ENCODE results near the gene MGA. TPM values are rescaled to one million over a fixed set of nuclear protein-coding genes. Genes with fewer than 3 reads are reported as not detected.

MGA gene
- total RNA-seq, 1 experiment from 2014 or later = 35.9 TPM

GRCh38 chr15:41660235-41661077 is at the start of gene MGA (continued):
- TF ChIP-seq, protein P1, sequence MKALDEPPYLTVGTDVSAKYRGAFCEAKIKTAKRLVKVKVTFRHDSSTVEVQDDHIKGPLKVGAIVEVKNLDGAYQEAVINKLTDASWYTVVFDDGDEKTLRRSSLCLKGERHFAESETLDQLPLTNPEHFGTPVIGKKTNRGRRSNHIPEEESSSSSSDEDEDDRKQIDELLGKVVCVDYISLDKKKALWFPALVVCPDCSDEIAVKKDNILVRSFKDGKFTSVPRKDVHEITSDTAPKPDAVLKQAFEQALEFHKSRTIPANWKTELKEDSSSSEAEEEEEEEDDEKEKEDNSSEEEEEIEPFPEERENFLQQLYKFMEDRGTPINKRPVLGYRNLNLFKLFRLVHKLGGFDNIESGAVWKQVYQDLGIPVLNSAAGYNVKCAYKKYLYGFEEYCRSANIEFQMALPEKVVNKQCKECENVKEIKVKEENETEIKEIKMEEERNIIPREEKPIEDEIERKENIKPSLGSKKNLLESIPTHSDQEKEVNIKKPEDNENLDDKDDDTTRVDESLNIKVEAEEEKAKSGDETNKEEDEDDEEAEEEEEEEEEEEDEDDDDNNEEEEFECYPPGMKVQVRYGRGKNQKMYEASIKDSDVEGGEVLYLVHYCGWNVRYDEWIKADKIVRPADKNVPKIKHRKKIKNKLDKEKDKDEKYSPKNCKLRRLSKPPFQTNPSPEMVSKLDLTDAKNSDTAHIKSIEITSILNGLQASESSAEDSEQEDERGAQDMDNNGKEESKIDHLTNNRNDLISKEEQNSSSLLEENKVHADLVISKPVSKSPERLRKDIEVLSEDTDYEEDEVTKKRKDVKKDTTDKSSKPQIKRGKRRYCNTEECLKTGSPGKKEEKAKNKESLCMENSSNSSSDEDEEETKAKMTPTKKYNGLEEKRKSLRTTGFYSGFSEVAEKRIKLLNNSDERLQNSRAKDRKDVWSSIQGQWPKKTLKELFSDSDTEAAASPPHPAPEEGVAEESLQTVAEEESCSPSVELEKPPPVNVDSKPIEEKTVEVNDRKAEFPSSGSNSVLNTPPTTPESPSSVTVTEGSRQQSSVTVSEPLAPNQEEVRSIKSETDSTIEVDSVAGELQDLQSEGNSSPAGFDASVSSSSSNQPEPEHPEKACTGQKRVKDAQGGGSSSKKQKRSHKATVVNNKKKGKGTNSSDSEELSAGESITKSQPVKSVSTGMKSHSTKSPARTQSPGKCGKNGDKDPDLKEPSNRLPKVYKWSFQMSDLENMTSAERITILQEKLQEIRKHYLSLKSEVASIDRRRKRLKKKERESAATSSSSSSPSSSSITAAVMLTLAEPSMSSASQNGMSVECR (CRISPR knock-in tag; IDR thresholded peaks at IDR 0.05; ENCODE audit: borderline replicate concordance) = peak; percentile 98
- no peak for TF ChIP-seq GRHL2 (CRISPR knock-in tag; IDR thresholded peaks at IDR 0.05; ENCODE audit: insufficient replicate concordance, severe bottlenecking)
- TF ChIP-seq ETV6 (CRISPR knock-in tag; IDR thresholded peaks at IDR 0.05) = peak; percentile 97
- TF ChIP-seq, protein P2, sequence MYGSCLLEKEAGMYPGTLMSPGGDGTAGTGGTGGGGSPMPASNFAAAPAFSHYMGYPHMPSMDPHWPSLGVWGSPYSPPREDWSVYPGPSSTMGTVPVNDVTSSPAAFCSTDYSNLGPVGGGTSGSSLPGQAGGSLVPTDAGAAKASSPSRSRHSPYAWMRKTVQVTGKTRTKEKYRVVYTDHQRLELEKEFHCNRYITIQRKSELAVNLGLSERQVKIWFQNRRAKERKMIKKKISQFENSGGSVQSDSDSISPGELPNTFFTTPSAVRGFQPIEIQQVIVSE (CRISPR knock-in tag; IDR thresholded peaks at IDR 0.05; ENCODE audit: borderline replicate concordance) = no peak
- peak; percentile 92 for TF ChIP-seq ATF1 (CRISPR knock-in tag; IDR thresholded peaks at IDR 0.05)
- peak; percentile 98 for TF ChIP-seq IRF1 (CRISPR knock-in tag; IDR thresholded peaks at IDR 0.05)
- peak; percentile 74 for TF ChIP-seq ATF3 (CRISPR knock-in tag; conservative IDR thresholded peaks at IDR 0.05)
- TF ChIP-seq, protein P3, sequence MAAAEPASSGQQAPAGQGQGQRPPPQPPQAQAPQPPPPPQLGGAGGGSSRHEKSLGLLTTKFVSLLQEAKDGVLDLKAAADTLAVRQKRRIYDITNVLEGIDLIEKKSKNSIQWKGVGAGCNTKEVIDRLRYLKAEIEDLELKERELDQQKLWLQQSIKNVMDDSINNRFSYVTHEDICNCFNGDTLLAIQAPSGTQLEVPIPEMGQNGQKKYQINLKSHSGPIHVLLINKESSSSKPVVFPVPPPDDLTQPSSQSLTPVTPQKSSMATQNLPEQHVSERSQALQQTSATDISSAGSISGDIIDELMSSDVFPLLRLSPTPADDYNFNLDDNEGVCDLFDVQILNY (CRISPR knock-in tag; IDR thresholded peaks at IDR 0.05) = peak; percentile 92
- peak; percentile 80; the same call in 1 of the 2 replicates for TF ChIP-seq RELA (CRISPR knock-in tag; IDR thresholded peaks at IDR 0.05; ENCODE audit: borderline replicate concordance)
- TF ChIP-seq EMX1 (CRISPR knock-in tag; IDR thresholded peaks at IDR 0.05) = no peak
- TF ChIP-seq, protein P4, sequence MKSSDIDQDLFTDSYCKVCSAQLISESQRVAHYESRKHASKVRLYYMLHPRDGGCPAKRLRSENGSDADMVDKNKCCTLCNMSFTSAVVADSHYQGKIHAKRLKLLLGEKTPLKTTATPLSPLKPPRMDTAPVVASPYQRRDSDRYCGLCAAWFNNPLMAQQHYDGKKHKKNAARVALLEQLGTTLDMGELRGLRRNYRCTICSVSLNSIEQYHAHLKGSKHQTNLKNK (CRISPR knock-in tag; IDR thresholded peaks at IDR 0.05) = no peak
- TF ChIP-seq, protein P5, sequence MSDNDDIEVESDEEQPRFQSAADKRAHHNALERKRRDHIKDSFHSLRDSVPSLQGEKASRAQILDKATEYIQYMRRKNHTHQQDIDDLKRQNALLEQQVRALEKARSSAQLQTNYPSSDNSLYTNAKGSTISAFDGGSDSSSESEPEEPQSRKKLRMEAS (CRISPR knock-in tag; IDR thresholded peaks at IDR 0.05) = peak; percentile 97
- TF ChIP-seq, protein P6, sequence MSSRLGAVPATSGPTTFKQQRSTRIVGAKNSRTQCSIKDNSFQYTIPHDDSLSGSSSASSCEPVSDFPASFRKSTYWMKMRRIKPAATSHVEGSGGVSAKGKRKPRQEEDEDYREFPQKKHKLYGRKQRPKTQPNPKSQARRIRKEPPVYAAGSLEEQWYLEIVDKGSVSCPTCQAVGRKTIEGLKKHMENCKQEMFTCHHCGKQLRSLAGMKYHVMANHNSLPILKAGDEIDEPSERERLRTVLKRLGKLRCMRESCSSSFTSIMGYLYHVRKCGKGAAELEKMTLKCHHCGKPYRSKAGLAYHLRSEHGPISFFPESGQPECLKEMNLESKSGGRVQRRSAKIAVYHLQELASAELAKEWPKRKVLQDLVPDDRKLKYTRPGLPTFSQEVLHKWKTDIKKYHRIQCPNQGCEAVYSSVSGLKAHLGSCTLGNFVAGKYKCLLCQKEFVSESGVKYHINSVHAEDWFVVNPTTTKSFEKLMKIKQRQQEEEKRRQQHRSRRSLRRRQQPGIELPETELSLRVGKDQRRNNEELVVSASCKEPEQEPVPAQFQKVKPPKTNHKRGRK (CRISPR knock-in tag; IDR thresholded peaks at IDR 0.05; ENCODE audit: borderline replicate concordance) = peak; percentile 33; the same call in 1 of the 2 replicates
- TF ChIP-seq ZBTB21 (CRISPR knock-in tag; IDR thresholded peaks at IDR 0.05; ENCODE audit: borderline replicate concordance) = peak; percentile 82; the same call in 1 of the 2 replicates
- peak; percentile 17; the same call in 1 of the 2 replicates for TF ChIP-seq ZNF121 (CRISPR knock-in tag; IDR thresholded peaks at IDR 0.05)
- TF ChIP-seq PRRX2 (CRISPR knock-in tag; IDR thresholded peaks at IDR 0.05) = no peak
- peak; percentile 89 for TF ChIP-seq JUN (CRISPR knock-in tag; IDR thresholded peaks at IDR 0.05)
- peak; percentile 76 for TF ChIP-seq PRDM15 (CRISPR knock-in tag; IDR thresholded peaks at IDR 0.05)
- TF ChIP-seq, protein P7, sequence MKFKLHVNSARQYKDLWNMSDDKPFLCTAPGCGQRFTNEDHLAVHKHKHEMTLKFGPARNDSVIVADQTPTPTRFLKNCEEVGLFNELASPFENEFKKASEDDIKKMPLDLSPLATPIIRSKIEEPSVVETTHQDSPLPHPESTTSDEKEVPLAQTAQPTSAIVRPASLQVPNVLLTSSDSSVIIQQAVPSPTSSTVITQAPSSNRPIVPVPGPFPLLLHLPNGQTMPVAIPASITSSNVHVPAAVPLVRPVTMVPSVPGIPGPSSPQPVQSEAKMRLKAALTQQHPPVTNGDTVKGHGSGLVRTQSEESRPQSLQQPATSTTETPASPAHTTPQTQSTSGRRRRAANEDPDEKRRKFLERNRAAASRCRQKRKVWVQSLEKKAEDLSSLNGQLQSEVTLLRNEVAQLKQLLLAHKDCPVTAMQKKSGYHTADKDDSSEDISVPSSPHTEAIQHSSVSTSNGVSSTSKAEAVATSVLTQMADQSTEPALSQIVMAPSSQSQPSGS (CRISPR knock-in tag; IDR thresholded peaks at IDR 0.05; ENCODE audit: borderline replicate concordance, low read depth) = peak; percentile 81
- TF ChIP-seq GABPB1 (CRISPR knock-in tag; IDR thresholded peaks at IDR 0.05) = no peak; the same call in none of the 2 replicates
- TF ChIP-seq SMAD4 (CRISPR knock-in tag; IDR thresholded peaks at IDR 0.05) = no peak
- no peak for TF ChIP-seq MYBL2 (CRISPR knock-in tag; IDR thresholded peaks at IDR 0.05)
- peak; percentile 69; the same call in 1 of the 2 replicates for TF ChIP-seq SP1 (CRISPR knock-in tag; conservative IDR thresholded peaks at IDR 0.05)

Data from WTC11 (cell line).